ENCODE data around the gene ZNF628.

ZNF628 gene

DNA sequence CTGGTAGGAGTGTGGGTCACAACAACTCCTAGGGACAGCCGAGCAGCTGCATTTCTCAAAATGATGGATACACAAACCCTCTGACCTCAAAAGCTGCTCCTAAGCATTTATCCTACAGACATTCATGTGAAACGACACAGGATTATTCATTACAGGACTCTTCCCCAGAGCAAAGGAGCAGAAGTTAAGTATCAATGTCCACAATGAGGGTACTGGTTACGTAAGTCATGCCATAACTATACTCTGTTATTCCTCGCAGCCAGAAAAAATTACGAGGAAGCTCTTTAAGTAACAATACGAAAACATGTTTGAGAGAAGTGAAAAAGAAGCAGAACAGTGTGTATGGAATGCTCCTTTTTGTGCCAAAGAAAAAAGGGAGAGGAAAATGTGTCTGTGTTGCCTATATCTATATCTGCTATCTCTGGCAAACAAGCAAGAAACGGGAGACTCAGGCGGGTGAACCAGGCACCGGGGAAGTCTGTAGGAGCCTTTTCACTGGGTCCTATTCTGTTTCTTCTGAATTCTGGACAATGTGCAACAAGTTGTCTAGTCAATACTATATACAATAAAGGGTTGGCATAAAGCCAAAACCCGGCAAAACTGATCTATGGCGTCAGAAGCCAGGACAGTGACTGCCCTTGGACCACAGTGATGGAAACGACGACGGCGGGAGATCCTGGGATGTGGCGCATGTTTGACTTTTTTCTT lies 16.3 kb upstream of the ZNF628 start:
- TF ChIP-seq, protein P1, sequence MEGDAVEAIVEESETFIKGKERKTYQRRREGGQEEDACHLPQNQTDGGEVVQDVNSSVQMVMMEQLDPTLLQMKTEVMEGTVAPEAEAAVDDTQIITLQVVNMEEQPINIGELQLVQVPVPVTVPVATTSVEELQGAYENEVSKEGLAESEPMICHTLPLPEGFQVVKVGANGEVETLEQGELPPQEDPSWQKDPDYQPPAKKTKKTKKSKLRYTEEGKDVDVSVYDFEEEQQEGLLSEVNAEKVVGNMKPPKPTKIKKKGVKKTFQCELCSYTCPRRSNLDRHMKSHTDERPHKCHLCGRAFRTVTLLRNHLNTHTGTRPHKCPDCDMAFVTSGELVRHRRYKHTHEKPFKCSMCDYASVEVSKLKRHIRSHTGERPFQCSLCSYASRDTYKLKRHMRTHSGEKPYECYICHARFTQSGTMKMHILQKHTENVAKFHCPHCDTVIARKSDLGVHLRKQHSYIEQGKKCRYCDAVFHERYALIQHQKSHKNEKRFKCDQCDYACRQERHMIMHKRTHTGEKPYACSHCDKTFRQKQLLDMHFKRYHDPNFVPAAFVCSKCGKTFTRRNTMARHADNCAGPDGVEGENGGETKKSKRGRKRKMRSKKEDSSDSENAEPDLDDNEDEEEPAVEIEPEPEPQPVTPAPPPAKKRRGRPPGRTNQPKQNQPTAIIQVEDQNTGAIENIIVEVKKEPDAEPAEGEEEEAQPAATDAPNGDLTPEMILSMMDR (IDR thresholded peaks at IDR 0.05): no peak

GRCh38 chr19:55460670-55461258 lies 15.7 kb upstream of the ZNF628 start:
- TF ChIP-seq, protein P1 (IDR thresholded peaks at IDR 0.05): no peak

DNA sequence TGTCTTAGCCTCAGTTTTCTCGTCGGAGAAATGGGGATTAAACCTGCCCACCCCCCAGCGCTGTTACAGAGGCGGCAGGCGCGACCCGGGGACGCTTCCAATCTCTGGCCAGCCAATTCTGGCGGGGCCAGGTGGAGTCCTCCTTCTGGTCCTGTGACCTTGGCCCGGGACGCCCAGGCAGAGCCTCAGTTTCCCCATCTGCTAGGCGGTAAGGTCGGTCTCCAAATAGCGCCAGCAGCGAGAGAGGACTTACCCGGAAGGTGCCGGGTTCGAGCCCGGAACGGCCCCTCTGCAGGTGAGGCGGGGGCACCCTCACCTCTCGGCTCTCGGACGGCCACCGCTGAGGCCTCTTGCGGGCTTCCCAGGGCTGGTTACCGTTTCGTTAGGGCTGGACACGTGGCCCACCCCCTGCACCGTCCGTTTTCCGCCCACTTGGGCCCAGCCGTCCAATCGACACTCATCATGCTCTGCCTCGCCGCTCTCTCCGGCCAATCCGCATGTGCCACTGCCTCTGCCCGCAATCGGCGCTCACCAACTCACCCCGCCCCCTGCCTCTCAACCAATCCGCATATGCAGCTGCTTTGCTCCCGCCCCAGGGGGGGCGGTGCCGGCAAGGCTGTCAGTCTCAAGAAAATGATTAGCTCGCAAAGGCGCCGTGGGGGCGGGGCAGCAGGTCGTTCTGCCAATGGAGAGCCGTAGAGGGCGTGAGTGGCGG lies 15.0 kb upstream of the ZNF628 start, which contains the start of gene ISOC2:
TSS of gene ISOC2 (minus strand) at position 384 of the 715 bp plus-strand sequence. CDS start 5,156 bp downstream, outside the sequence.
- TF ChIP-seq, protein P1 (IDR thresholded peaks at IDR 0.05): no peak

DNA sequence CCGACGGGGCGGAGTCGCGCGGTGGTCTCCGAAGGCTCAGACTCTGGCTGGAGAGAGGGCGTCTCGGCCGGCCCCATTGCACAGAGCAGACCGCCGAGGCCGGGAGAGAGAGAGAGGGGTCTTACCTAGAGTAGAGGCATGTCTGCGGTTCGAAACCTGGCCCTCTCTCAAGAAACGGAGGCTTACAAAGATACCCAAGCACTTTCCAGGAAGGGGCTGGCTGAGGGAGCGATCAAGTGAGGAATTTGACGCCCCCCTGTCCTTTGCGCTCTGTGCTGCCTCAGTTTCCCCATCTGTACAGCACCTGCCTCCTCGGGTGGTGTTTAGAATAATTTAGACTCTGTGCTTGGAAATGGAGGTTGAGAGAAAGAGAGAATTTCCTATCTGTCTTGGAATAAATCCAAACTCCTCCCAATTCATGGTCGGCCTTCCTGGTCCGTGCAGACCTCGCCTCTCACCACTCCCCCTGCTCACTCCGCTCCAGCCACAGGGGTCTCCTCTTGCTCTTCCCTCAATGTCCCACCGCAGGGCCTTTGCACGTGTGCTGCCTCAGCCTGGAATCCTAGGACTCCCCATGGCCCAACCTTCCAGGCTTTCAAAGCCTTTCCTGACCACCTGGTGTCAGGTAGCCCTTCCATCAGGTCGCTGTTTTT lies 14.3 kb upstream of the ZNF628 start:
- TF ChIP-seq, protein P1 (IDR thresholded peaks at IDR 0.05): no peak

DNA sequence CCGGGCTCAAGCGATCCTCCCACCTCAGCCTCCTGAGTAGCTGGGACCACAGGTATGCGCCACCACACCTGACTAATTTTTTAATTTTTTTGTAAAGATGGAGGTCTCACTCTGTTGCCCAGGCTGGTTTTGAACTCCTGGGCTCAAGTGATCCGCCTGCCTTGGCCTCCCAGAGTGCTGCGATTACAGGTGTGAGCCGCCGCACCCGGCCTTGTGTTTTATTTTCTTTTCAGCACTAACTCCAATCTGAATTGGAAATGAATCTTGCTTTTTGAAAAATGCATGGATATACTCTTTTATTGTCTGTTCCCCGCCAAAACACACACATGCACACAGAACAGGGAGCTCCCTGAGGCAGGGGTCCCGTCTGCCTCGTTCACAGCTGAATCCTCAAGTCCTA lies 13.7 kb upstream of the ZNF628 start:
- TF ChIP-seq, protein P1 (IDR thresholded peaks at IDR 0.05): no peak

GRCh38 chr19:55463583-55464031 lies 12.8 kb upstream of the ZNF628 start:
- TF ChIP-seq, protein P1 (IDR thresholded peaks at IDR 0.05): no peak

GRCh38 chr19:55464039-55464661 lies 12.3 kb upstream of the ZNF628 start:
- TF ChIP-seq, protein P1 (IDR thresholded peaks at IDR 0.05): no peak

All from LNCAP (cell line).